HG03066 (cell line): ENCODE data around the gene ANKRD65.
"Not testable (repeated sequence)": the region's sequence is repeated elsewhere in the genome, so short reads cannot be mapped to it uniquely, and the experiment has no call there.

Source experiments
- ATAC-seq: cut with Tn5 transposase; IDR thresholded peaks from one replicate; pipeline ENCODE4 v1.9.1; 2021; ENCODE audit warnings: low read depth; ENCODE audit not compliant: unreplicated experiment

ANKRD65 gene

DNA sequence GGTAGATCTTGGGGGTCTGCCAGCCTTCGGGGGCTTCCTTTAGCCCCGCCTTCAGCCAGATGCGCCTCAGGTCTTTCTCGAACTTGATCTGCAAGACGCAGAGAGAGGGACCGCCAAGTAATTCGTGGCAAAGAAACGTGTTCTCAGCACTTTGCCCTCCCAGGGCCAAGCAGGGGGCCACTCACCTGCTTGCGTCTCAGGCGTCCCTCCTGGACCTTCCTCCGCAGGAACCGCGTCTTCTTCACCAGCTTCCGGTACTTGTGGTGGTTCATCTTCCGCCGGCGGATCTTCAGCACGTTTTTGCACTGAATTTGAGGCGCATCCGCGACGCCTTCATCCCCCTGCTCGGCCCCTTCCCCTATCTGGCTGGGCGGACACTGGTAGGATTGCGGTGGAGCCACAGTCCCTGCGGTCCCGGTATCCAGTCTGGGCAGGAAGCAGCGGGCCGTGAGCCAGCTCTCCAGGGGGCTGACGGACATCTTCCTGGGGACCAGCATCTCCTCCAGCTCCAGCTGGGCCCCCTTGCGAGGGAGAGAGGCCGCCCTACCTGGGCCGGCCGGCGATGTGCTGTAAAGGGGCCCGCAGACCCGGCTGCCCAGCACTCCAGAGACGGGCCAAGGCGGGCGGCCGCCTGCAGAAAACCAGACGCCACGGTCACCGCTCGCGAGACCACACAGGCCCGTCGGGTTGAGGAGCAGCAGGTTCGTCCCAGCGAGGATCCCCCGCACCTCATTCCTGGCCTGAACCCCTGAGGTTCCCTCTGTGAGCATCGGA lies 47.1 kb downstream of the ANKRD65 start:
- ATAC-seq, result no peak

DNA sequence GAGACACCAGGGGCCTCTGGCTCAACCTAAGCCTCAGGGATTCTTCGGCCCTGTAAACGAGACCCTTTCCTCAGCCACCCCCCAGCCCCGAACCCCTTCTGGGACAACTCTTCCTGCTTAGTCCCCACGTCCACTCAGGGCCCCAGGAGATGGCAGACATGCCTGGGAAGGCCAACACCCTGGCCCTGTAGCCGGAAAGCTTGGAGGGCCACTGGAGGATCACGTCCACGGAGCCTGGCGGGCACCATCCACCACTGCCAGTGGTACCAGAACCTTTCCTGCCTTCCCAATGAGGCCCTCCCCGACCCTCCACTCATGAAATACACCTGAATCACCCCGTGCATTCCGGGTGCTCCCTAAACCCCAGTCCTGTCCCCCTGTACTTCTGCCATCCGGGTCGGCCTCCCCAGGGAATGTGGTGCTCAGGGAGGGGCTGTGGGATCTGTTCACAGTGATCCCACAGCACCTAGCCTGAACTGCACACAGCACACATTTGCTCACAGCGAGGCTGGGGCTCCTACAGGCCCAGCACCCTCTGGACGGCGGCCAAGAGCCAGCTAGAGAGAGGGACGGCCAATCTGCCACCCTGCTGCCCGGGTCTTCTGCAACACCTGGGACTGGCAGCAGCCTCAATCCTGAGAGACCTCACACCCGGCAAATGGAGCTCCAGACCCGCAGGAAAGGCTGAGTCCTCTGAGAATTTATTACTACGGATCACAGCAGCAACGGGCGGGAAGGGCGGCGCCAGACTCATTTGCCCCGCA lies 47.8 kb downstream of the ANKRD65 start:
- no peak for ATAC-seq

DNA sequence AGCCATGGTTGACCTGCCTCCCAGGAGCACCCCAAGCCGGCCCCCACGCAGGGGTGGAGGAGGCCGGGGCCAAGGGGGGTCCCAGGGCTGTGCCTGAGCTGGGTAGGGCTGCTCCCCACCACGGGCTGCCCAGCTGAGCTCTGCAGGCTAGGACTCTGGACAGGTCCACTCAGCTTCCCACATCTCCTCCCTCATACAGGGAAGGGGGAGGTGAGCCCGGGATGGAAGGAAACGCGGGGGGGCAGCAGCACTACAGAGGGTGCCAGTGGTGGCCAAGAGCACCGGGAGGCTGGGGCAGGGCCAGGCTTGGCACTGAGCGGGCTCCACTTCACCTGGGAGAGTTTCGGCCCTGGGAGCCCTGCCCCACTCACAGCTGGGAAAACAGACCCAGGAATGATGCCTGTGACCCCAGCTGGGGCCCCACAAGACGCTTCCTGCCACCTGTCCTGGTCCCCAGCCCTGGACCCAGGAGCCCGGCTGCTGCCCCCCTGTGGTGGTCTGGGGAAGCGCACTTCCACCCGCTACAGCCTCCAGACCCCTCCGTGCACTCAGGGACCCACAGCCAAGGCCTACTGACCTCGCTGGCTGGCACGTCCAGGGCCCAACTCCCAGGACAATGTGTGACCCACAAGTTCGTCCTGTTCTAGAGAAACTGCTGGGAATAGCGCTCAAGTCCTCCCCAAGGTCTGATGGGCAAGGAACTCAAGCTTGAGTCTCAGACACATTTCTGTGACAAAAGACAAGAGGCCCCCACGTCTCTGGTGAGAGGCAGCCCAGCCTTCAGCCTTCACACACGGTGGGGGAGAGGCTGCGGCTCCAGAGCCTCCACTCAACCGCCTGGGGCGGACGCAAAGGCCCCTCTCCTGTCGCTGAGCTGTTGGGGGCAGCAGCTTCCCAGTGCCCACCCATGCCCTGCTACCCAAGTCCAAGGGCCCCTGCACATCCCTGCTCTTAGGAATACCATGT lies 49.0 kb downstream of the ANKRD65 start:
- ATAC-seq, result no peak

DNA sequence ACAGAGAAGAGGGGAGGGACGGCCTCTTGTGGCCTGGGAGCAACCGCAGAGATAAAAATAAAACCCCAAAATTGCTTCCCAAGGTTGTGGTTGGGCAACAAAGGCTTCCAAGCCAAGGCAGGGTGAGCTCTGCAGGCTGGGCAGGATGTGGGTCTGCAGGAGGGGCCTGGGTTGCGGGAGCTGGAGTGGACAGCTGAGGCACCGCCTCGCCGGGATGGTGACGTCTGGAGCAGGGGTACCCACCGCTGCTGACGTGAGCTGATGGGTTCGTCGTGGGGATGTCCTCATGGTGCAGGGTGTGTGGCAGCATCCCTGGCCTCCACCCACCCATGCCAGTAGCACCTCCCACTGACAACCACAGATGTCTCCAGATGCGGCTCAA lies 49.7 kb downstream of the ANKRD65 start:
- ATAC-seq, result no peak

DNA sequence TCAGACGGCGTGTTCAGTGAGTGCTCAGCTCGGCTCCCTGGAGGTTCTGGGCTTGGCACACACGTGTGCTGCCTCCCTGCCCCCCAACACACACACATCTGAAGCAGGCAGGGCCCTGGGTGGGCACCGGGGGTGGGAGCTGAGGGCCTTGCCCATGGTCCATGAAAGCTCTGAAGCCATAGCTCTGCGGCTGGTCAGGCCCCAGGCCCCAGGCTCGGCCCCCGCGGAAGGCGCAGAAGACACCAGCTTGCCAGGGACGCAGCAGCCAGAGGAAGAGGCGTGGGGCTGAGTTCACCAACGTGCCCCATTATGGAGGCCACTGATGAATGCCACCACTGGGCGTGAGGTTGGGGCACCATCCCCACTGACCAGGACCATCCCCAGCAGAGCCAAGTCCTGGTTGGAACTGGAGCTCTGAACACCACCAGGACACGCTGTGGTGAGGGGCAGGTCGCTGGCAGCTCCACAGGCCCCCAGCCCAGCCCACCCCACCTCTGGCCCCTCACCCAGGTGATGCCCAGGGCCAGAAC lies 50.2 kb downstream of the ANKRD65 start:
- no peak for ATAC-seq

DNA sequence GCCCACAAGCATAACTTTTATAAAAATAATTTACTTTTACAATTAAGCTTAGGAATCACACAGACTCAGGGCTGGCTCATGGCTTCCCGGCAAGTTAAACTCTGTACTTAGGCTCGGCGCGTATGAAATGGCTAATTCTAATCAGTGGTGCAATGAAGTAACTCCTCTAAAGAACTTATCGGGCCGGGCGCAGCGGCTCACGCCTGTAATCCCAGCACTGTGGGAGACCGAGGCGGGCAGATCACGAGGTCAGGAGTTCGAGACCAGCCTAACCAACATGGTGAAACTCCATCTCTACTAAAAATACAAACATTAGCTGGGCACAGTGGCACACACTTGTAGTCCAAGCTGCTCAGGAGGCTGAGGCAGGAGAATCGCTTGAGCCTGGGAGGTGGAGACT lies 51.0 kb downstream of the ANKRD65 start:
- ATAC-seq, result not testable (repeated sequence)
